ENCODE results near the gene P4HB. TPM values are rescaled to one million over a fixed set of nuclear protein-coding genes. Genes with fewer than 3 reads are reported as not detected.

P4HB gene
- total RNA-seq, 1 experiment from 2014 or later: 1,409 TPM

- DNase-seq (ENCODE audit: low read depth): peak; percentile 73
These were observed 8.4 kb upstream of the P4HB start for GRCh38 chr17:81868674-81869220.

- DNase-seq (ENCODE audit: low read depth): peak; percentile 29
These were observed 7.8 kb upstream of the P4HB start for GRCh38 chr17:81867991-81868673.

- DNase-seq (ENCODE audit: low read depth): peak; percentile 76
These were observed 7.0 kb upstream of the P4HB start for GRCh38 chr17:81867170-81867990.

GRCh38 chr17:81866440-81867169 lies 6.3 kb upstream of the P4HB start:
- DNase-seq (ENCODE audit: low read depth): peak; percentile 31

- peak; percentile 22 for DNase-seq (ENCODE audit: low read depth)
These were observed 5.6 kb upstream of the P4HB start for GRCh38 chr17:81865733-81866439.

GRCh38 chr17:81865358-81865732 lies 5.0 kb upstream of the P4HB start:
- DNase-seq (ENCODE audit: low read depth): no peak

GRCh38 chr17:81863833-81864768 lies 3.8 kb upstream of the P4HB start:
- DNase-seq (ENCODE audit: low read depth): no peak

GRCh38 chr17:81863123-81863675 lies 2.9 kb upstream of the P4HB start:
- DNase-seq (ENCODE audit: low read depth): no peak

GRCh38 chr17:81860756-81861568 lies 627 bp upstream of the P4HB start:
- peak; percentile 100 for DNase-seq (ENCODE audit: low read depth)

GRCh38 chr17:81858967-81859905 lies 1.1 kb downstream of the P4HB start:
- DNase-seq (ENCODE audit: low read depth): no peak

GRCh38 chr17:81858170-81858966 lies 2.0 kb downstream of the P4HB start:
- no peak for DNase-seq (ENCODE audit: low read depth)

GRCh38 chr17:81854974-81855774 lies 5.2 kb downstream of the P4HB start:
- no peak for DNase-seq (ENCODE audit: low read depth)

- DNase-seq (ENCODE audit: low read depth): no peak
These were observed 8.1 kb downstream of the P4HB start for GRCh38 chr17:81852237-81852636.

- no peak for DNase-seq (ENCODE audit: low read depth)
These were observed 8.9 kb downstream of the P4HB start for GRCh38 chr17:81851423-81851822.

- no peak for DNase-seq (ENCODE audit: low read depth)
These were observed 10.9 kb downstream of the P4HB start for GRCh38 chr17:81849457-81849856.
